Colonic mucosa (tissue), 4 donors: ENCODE measurements around the gene BLM. TPM values are rescaled to one million over a fixed set of nuclear protein-coding genes. Genes with fewer than 3 reads are reported as not detected.

Experiments
- DNase-seq: peaks from one replicate; pipeline ENCODE4 v3.0.0-alpha.2; 2020
- H3K27ac ChIP-seq: fragments of 200-600 bp; one replicate; pipeline ENCODE4 v1.8.0; 2021
- H3K27me3 ChIP-seq: fragments of 200-600 bp; one replicate; pipeline ENCODE4 v1.8.0; 2021
- H3K36me3 ChIP-seq: fragments of 200-600 bp; one replicate; pipeline ENCODE4 v1.8.0; 2021
- H3K4me1 ChIP-seq: fragments of 200-600 bp; one replicate; pipeline ENCODE4 v1.8.0; 2021; ENCODE audit warnings: mild to moderate bottlenecking
- H3K4me3 ChIP-seq: fragments of 200-600 bp; one replicate; pipeline ENCODE4 v1.8.0; 2021
- H3K9ac ChIP-seq, 2 donors: one replicate each; pipeline ENCODE4 v1.7.0; 2013; ENCODE audit warnings: control low read depth in 2 of 2, low read depth in 2 of 2, low read length in 2 of 2
- H3K9me3 ChIP-seq: fragments of 200-600 bp; one replicate; pipeline ENCODE4 v1.8.0; 2021
- CTCF ChIP-seq: fragments of 200-600 bp; IDR thresholded peaks from one replicate; pipeline ENCODE4 v1.8.0; 2022; ENCODE audit warnings: antibody characterized with exemption, mild to moderate bottlenecking
- intact Hi-C: fragments of 100-400 bp; cut with DNase I; formaldehyde crosslinking; loops from one replicate; pipeline ENCODE4 v1.14.1; 2022
- total RNA-seq, 2 donors: library from RNA; stranded (reverse); fragmentation: NEBNext Ultra II Directional in 1 of 2; extraction: Animal tissue kit (Norgen Biotek cat#: 25700) in 1 of 2; gene quantifications; one replicate each; pipeline ENCODE4 v1.2.1, GENCODE V29; 2021
- donor health status: healthy.
- donor health status: DM: no; HTN: no; CAD: no.
- donor health status: DM: no; HTN: no; CAD: no.

The BLM gene
- total RNA-seq, 2 donors from 2014 or later = 3.3 to 16.7 TPM

DNA sequence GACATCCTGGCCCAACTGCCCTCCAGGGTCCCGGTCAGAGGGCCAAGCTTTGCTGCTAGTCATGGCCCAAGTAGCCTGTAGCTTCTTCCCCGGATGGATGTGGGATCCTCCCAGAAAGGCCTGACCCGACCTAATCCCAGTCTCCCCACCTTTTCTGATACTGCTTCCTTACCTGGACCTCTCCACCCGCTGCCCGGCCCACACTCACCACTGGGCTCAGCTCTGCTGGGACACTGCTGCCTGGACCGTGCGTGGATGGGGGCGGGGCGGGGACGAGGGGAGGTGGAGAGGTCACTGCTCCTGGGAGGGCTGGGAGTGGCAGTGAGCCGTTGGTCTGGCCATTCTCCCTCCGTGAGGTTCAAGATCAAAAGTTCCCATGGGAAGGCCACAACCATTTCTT is 111.0 kb downstream of the BLM start:
- TF ChIP-seq CTCF = no peak
- Histone ChIP-seq H3K9ac (no peak overlapping the region), H3K36me3 (no peaks in the 10 kb centered on the region), H3K27ac (no peak overlapping the region), H3K27me3 (no peaks in the 10 kb centered on the region), H3K4me3 (no peak overlapping the region), H3K9me3 (no peaks in the 10 kb centered on the region), H3K4me1 (no peaks in the 10 kb centered on the region)
- DNase-seq = no peak
- intact Hi-C loops = no loop called here

- Histone ChIP-seq H3K36me3 (no peaks in the 10 kb centered on the region), H3K27ac (no peak overlapping the region), H3K9me3 (no peaks in the 10 kb centered on the region), H3K9ac (no peak overlapping the region), H3K4me1 (no peaks in the 10 kb centered on the region), H3K27me3 (no peaks in the 10 kb centered on the region), H3K4me3 (no peak overlapping the region)
- intact Hi-C loops = no loop called here
- no peak for TF ChIP-seq CTCF
- no peak for DNase-seq
These were observed 112.0 kb downstream of the BLM start for GRCh38 chr15:90829126-90829525.

DNA sequence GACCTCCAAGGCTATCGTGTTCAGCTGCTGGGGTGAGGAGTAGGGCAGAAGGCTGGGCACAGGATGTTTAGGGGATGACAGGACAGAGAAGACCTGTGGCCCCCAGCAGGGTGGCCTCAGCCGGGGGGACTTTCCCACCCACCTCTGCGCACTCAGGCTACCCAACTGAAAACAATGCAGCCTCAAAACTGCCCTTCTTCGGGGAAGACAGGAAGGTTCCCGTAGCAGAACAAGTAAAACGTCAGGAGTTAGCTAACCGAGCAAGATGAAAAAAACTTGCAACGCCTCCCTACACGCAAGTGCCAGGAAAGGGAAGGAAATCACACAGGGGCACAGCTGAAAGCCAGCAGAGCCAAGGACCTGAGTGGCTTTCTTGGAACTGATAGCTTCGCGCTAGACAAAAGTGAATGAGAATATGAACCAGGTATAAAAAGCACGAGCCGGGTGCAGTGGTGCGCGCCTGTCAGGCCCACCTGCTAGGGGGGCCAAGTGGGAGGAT is 112.8 kb downstream of the BLM start:
- Histone ChIP-seq H3K27me3 (no peaks in the 10 kb centered on the region), H3K9ac (no peak overlapping the region), H3K9me3 (no peaks in the 10 kb centered on the region), H3K4me3 (no peak overlapping the region), H3K27ac (peak overlapping the region; percentile 22), H3K36me3 (no peaks in the 10 kb centered on the region), H3K4me1 (no peaks in the 10 kb centered on the region)
- intact Hi-C loops = no loop called here
- TF ChIP-seq CTCF = no peak
- DNase-seq = no peak

GRCh38 chr15:90834626-90835025 is 117.5 kb downstream of the BLM start:
- DNase-seq = no peak
- H3K4me3 ChIP-seq = no peak overlapping the region
- H3K4me1 ChIP-seq = peaks cover 4% of the 10 kb centered on the region
- no peaks in the 10 kb centered on the region for H3K36me3 ChIP-seq
- intact Hi-C loops = no loop called here
- no peak for TF ChIP-seq CTCF
- no peak overlapping the region for H3K27ac ChIP-seq
- H3K9ac ChIP-seq = no peak overlapping the region
- H3K9me3 ChIP-seq = no peaks in the 10 kb centered on the region
- H3K27me3 ChIP-seq = no peaks in the 10 kb centered on the region

DNA sequence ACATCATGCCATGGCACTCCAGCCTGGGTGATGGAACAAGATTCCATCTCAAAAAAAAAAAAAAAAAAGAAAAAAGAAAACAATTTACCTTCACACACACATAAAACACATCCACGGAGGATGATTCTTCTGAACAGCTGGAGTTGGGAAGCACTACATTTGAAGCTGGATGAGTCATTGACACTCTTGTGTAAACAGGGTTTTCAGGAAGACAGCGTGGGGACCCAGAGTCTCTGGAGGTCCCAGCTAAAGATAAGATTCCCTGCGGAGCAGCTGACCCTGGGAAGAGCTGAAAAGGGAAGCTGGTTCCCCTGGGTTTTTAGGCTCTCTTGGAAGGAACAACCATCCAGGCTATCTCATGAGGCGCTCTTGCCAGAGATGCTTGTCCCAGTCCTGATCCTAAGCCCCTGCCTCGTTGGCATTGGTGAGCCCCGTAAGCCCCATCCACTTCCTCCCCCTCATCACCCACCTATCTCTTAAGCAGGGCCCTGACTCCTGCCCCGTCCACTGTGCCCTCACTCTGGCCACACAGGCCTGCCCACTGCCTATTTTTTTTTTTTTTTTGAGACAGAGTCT is 119.2 kb downstream of the BLM start:
- peaks cover 11% of the 10 kb centered on the region for H3K4me1 ChIP-seq
- no peaks in the 10 kb centered on the region for H3K27me3 ChIP-seq
- H3K4me3 ChIP-seq = no peak overlapping the region
- TF ChIP-seq CTCF = no peak
- H3K9ac ChIP-seq = no peak overlapping the region
- H3K27ac ChIP-seq = no peak overlapping the region
- intact Hi-C loops = no loop called here
- H3K36me3 ChIP-seq = no peaks in the 10 kb centered on the region
- no peak for DNase-seq
- no peaks in the 10 kb centered on the region for H3K9me3 ChIP-seq
